Transverse colon (tissue), 3 donors: Measurements from ENCODE around the gene PIM2.

Source experiments
- CTCF ChIP-seq, 5 experiments: fragments of 200-600 bp in 3 of 5; fragments of 450-650 bp in 2 of 5; sonication (generic) in 3 of 5; IDR thresholded peaks; 1 replicate in 2 of 5; 2 replicates in 3 of 5; pipeline ENCODE4 v1.5.1; 2016 to 2017; ENCODE audit warnings: antibody characterized with exemption in 5 of 5, inconsistent platforms in 3 of 5, mild to moderate bottlenecking in 2 of 5, moderate library complexity in 1 of 5
- POLR2A ChIP-seq: fragments of 450-650 bp; IDR thresholded peaks from one replicate; pipeline ENCODE4 v1.6.1; 2016; ENCODE audit warnings: antibody characterized with exemption, mild to moderate bottlenecking, moderate library complexity

GRCh38 chrX:48968377-48968776 lies 49.6 kb upstream of the PIM2 start:
- TF ChIP-seq POLR2A (no peak), CTCF (IDR thresholded peaks at IDR 0.05) (no peak)
